NCI-H345 treated with DMSO at 0.1 percent for 48 hours (cell line): ENCODE results near the gene CABP5.
"Not testable (repeated sequence)": the region's sequence is repeated elsewhere in the genome, so short reads cannot be mapped to it uniquely, and the experiment has no call there.

Experiments used
- DNase-seq: peaks from one replicate; lab custom pipeline; 2025; ENCODE audit not compliant: unreplicated experiment; lab: John Stamatoyannopoulos, UW

CABP5 gene

GRCh38 chr19:48043675-48044258, at the start of gene CABP5:
Gene CABP5, minus strand, starts transcription at chr19:48044079. Its CDS starts 157 bp downstream, at chr19:48043922.
- no peak for DNase-seq

GRCh38 chr19:48091111-48091718, 47.3 kb upstream of the CABP5 start:
- not testable (repeated sequence) for DNase-seq

- no peak for DNase-seq
These were observed 46.5 kb upstream of the CABP5 start for GRCh38 chr19:48090281-48090802.

GRCh38 chr19:48088991-48089390, 45.1 kb upstream of the CABP5 start:
- not testable (repeated sequence) for DNase-seq

GRCh38 chr19:48085904-48086864, 42.3 kb upstream of the CABP5 start:
- DNase-seq: no peak

GRCh38 chr19:48085076-48085475, 41.2 kb upstream of the CABP5 start:
- DNase-seq: no peak

GRCh38 chr19:48081106-48081505, 37.2 kb upstream of the CABP5 start:
- no peak for DNase-seq

- DNase-seq: not testable (repeated sequence)
These were observed 26.4 kb upstream of the CABP5 start for GRCh38 chr19:48070177-48070769.

- no peak for DNase-seq
These were observed 25.6 kb upstream of the CABP5 start for GRCh38 chr19:48069435-48069834.

GRCh38 chr19:48064509-48064908, 20.6 kb upstream of the CABP5 start:
- no peak for DNase-seq

GRCh38 chr19:48061401-48062344, 17.8 kb upstream of the CABP5 start:
- no peak for DNase-seq

- no peak for DNase-seq
These were observed 16.5 kb upstream of the CABP5 start for GRCh38 chr19:48060381-48060780.

- DNase-seq: no peak
These were observed 15.5 kb upstream of the CABP5 start for GRCh38 chr19:48059331-48059730.

GRCh38 chr19:48053856-48054255, 10.0 kb upstream of the CABP5 start:
- no peak for DNase-seq

GRCh38 chr19:48053076-48053475, 9.2 kb upstream of the CABP5 start:
- DNase-seq: no peak

GRCh38 chr19:48051335-48052033, 7.6 kb upstream of the CABP5 start:
- DNase-seq: no peak

- DNase-seq: no peak
These were observed 682 bp upstream of the CABP5 start for GRCh38 chr19:48044561-48044960.

GRCh38 chr19:48041877-48042580, 1.9 kb downstream of the CABP5 start:
- DNase-seq: no peak

GRCh38 chr19:48036765-48037164, 7.1 kb downstream of the CABP5 start:
- DNase-seq: no peak
